ENCODE measurements around the gene SPATA31C1.

SPATA31C1 gene

GRCh38 chr9:87880683-87881082 is 37.1 kb upstream of the SPATA31C1 start:
- TF ChIP-seq OSR1 (CRISPR knock-in tag; IDR thresholded peaks at IDR 0.05) (no peak), SNAI2 (CRISPR knock-in tag; IDR thresholded peaks at IDR 0.05) (no peak), CSRNP3 (CRISPR knock-in tag; IDR thresholded peaks at IDR 0.05) (no peak), POU6F1 (CRISPR knock-in tag; IDR thresholded peaks at IDR 0.05; ENCODE audit: borderline replicate concordance, low read depth) (no peak), ISL1 (CRISPR knock-in tag; IDR thresholded peaks at IDR 0.05) (no peak), ARNTL (CRISPR knock-in tag; IDR thresholded peaks at IDR 0.05; ENCODE audit: borderline replicate concordance, low read depth) (no peak), PPARA (CRISPR knock-in tag; IDR thresholded peaks at IDR 0.05; ENCODE audit: borderline replicate concordance) (no peak), PATZ1 (CRISPR knock-in tag; IDR thresholded peaks at IDR 0.05; ENCODE audit: borderline replicate concordance) (no peak), ESRRG (CRISPR knock-in tag; IDR thresholded peaks at IDR 0.05) (no peak), ZNF8 (CRISPR knock-in tag; IDR thresholded peaks at IDR 0.05) (no peak), ZNF565 (CRISPR knock-in tag; conservative IDR thresholded peaks at IDR 0.05; ENCODE audit: low read depth) (no peak), CSDC2 (CRISPR knock-in tag; IDR thresholded peaks at IDR 0.05) (no peak), ZNF70 (CRISPR knock-in tag; IDR thresholded peaks at IDR 0.05) (no peak), ZFP30 (CRISPR knock-in tag; IDR thresholded peaks at IDR 0.05) (no peak), RARB (CRISPR knock-in tag; IDR thresholded peaks at IDR 0.05) (no peak), BACH2 (CRISPR knock-in tag; IDR thresholded peaks at IDR 0.05; ENCODE audit: borderline replicate concordance) (no peak), TOX (CRISPR knock-in tag; IDR thresholded peaks at IDR 0.05; ENCODE audit: borderline replicate concordance) (no peak)
- TF ChIP-seq, protein P1, sequence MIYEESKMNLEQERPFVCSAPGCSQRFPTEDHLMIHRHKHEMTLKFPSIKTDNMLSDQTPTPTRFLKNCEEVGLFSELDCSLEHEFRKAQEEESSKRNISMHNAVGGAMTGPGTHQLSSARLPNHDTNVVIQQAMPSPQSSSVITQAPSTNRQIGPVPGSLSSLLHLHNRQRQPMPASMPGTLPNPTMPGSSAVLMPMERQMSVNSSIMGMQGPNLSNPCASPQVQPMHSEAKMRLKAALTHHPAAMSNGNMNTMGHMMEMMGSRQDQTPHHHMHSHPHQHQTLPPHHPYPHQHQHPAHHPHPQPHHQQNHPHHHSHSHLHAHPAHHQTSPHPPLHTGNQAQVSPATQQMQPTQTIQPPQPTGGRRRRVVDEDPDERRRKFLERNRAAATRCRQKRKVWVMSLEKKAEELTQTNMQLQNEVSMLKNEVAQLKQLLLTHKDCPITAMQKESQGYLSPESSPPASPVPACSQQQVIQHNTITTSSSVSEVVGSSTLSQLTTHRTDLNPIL (CRISPR knock-in tag; IDR thresholded peaks at IDR 0.05; ENCODE audit: low read depth) = no peak

GRCh38 chr9:87882627-87883026 is 35.1 kb upstream of the SPATA31C1 start, which contains the start of gene SPATA31E1:
Gene SPATA31E1, plus strand, starts transcription at chr9:87882877. Its CDS starts 15 bp downstream, at chr9:87882892.
- TF ChIP-seq PATZ1 (CRISPR knock-in tag; IDR thresholded peaks at IDR 0.05; ENCODE audit: borderline replicate concordance) (no peak), ZC3H10 (CRISPR knock-in tag; IDR thresholded peaks at IDR 0.05) (no peak), ZNF70 (CRISPR knock-in tag; IDR thresholded peaks at IDR 0.05) (no peak), ISL1 (CRISPR knock-in tag; IDR thresholded peaks at IDR 0.05) (no peak)
- TF ChIP-seq, protein P2, sequence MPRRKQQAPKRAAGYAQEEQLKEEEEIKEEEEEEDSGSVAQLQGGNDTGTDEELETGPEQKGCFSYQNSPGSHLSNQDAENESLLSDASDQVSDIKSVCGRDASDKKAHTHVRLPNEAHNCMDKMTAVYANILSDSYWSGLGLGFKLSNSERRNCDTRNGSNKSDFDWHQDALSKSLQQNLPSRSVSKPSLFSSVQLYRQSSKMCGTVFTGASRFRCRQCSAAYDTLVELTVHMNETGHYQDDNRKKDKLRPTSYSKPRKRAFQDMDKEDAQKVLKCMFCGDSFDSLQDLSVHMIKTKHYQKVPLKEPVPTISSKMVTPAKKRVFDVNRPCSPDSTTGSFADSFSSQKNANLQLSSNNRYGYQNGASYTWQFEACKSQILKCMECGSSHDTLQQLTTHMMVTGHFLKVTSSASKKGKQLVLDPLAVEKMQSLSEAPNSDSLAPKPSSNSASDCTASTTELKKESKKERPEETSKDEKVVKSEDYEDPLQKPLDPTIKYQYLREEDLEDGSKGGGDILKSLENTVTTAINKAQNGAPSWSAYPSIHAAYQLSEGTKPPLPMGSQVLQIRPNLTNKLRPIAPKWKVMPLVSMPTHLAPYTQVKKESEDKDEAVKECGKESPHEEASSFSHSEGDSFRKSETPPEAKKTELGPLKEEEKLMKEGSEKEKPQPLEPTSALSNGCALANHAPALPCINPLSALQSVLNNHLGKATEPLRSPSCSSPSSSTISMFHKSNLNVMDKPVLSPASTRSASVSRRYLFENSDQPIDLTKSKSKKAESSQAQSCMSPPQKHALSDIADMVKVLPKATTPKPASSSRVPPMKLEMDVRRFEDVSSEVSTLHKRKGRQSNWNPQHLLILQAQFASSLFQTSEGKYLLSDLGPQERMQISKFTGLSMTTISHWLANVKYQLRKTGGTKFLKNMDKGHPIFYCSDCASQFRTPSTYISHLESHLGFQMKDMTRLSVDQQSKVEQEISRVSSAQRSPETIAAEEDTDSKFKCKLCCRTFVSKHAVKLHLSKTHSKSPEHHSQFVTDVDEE (CRISPR knock-in tag; IDR thresholded peaks at IDR 0.05) = no peak
- TF ChIP-seq, protein P1 (CRISPR knock-in tag; IDR thresholded peaks at IDR 0.05; ENCODE audit: low read depth) = no peak
- ATAC-seq = no peak

More at GRCh38 chr9:87880683-87881082, 37.1 kb upstream of the SPATA31C1 start:
- ATAC-seq = no peak

All from SK-N-SH treated with all-trans-retinoic acid at 6 μM for 48 hours (cell line).